H9 (cell line): ENCODE data around the gene ONECUT3. TPM values are rescaled to one million over a fixed set of nuclear protein-coding genes. Genes with fewer than 3 reads are reported as not detected.

Source experiments
- DNase-seq: peaks from one replicate; pipeline ENCODE4 v3.0.0-alpha.2; 2017
- H2AFZ ChIP-seq: one replicate; pipeline ENCODE4 v1.6.1; 2013; ENCODE audit warnings: mild to moderate bottlenecking, low read length, control low read depth, moderate library complexity
- H2AK5ac ChIP-seq: 2 replicates; pipeline ENCODE4 v1.6.1; 2013; ENCODE audit warnings: low read length, control low read depth, mixed read lengths; ENCODE audit not compliant: insufficient read length
- H2BK120ac ChIP-seq: one replicate; pipeline ENCODE4 v1.6.1; 2013; ENCODE audit warnings: low read depth, mild to moderate bottlenecking, low read length, control low read depth, inconsistent platforms; ENCODE audit not compliant: poor library complexity, severe bottlenecking
- H2BK12ac ChIP-seq: 2 replicates; pipeline ENCODE4 v1.6.1; 2013; ENCODE audit warnings: low read length, control low read depth, mixed read lengths, low read depth; ENCODE audit not compliant: insufficient read length
- H2BK15ac ChIP-seq: 2 replicates; pipeline ENCODE4 v1.6.1; 2013; ENCODE audit warnings: low read depth, low read length, control low read depth
- H2BK20ac ChIP-seq: one replicate; pipeline ENCODE4 v1.6.1; 2013; ENCODE audit warnings: low read depth, mild to moderate bottlenecking, low read length, control low read depth, inconsistent platforms; ENCODE audit not compliant: poor library complexity, severe bottlenecking
- H2BK5ac ChIP-seq: 2 replicates; pipeline ENCODE4 v1.6.1; 2013; ENCODE audit warnings: low read length, control low read depth, mixed read lengths; ENCODE audit not compliant: insufficient read length
- H3K14ac ChIP-seq: 2 replicates; pipeline ENCODE4 v1.6.1; 2013; ENCODE audit warnings: low read length, control low read depth; ENCODE audit not compliant: insufficient read depth
- H3K18ac ChIP-seq: 2 replicates; pipeline ENCODE4 v1.6.1; 2013; ENCODE audit warnings: low read depth, mild to moderate bottlenecking, mixed read lengths, low read length, control low read depth; ENCODE audit not compliant: insufficient read length
- H3K23ac ChIP-seq: 2 replicates; pipeline ENCODE4 v1.6.1; 2013; ENCODE audit warnings: low read length, control low read depth, mixed read lengths, low read depth; ENCODE audit not compliant: insufficient read length
- H3K23me2 ChIP-seq: 2 replicates; pipeline ENCODE4 v1.6.1; 2013; ENCODE audit warnings: low read depth, mild to moderate bottlenecking, mixed read lengths, low read length, control low read depth; ENCODE audit not compliant: insufficient read length, poor library complexity, severe bottlenecking
- H3K27ac ChIP-seq: 2 replicates; pipeline ENCODE4 v1.5.1; 2013; ENCODE audit warnings: low read length, control low read depth, mixed read lengths, low read depth; ENCODE audit not compliant: insufficient read length
- H3K27me3 ChIP-seq: 2 replicates; pipeline ENCODE4 v1.6.1; 2013; ENCODE audit warnings: low read length, control low read depth, inconsistent platforms; ENCODE audit not compliant: insufficient read depth
- H3K4ac ChIP-seq: 2 replicates; pipeline ENCODE4 v1.6.1; 2013; ENCODE audit warnings: low read depth, mild to moderate bottlenecking, control low read depth, inconsistent platforms, low read length, moderate library complexity
- H3K4me1 ChIP-seq: 2 replicates; pipeline ENCODE4 v1.6.1; 2013; ENCODE audit warnings: low read length, control low read depth, inconsistent platforms; ENCODE audit not compliant: insufficient read depth
- H3K4me2 ChIP-seq: 2 replicates; pipeline ENCODE4 v1.6.1; 2013; ENCODE audit warnings: low read length, control low read depth, mixed read lengths; ENCODE audit not compliant: insufficient read length, insufficient read depth
- H3K56ac ChIP-seq: 2 replicates; pipeline ENCODE4 v1.6.1; 2013; ENCODE audit warnings: low read depth, mild to moderate bottlenecking, mixed read lengths, low read length, control low read depth; ENCODE audit not compliant: insufficient read length
- H3K79me1 ChIP-seq: 2 replicates; pipeline ENCODE4 v1.6.1; 2013; ENCODE audit warnings: low read depth, mild to moderate bottlenecking, moderate library complexity, low read length, control low read depth, inconsistent platforms; ENCODE audit not compliant: insufficient read depth, poor library complexity, severe bottlenecking
- H3K79me2 ChIP-seq: 2 replicates; pipeline ENCODE4 v1.6.1; 2013; ENCODE audit warnings: low read length, control low read depth, inconsistent platforms; ENCODE audit not compliant: insufficient read depth
- H3K9ac ChIP-seq: 2 replicates; pipeline ENCODE4 v1.6.1; 2013; ENCODE audit warnings: low read length, control low read depth, mixed read lengths; ENCODE audit not compliant: insufficient read length; ENCODE audit errors: extremely low read depth
- H3K9me3 ChIP-seq: one replicate; pipeline ENCODE4 v1.6.1; 2013; ENCODE audit warnings: low read depth, low read length, inconsistent platforms; ENCODE audit not compliant: control insufficient read depth
- H3T11ph ChIP-seq: one replicate; pipeline ENCODE4 v1.6.1; 2013; ENCODE audit warnings: mild to moderate bottlenecking, low read length, control low read depth, inconsistent platforms
- H4K20me1 ChIP-seq: one replicate; pipeline ENCODE4 v1.6.1; 2013; ENCODE audit not compliant: control insufficient read depth, insufficient read length, insufficient read depth
- H4K5ac ChIP-seq: 2 replicates; pipeline ENCODE4 v1.6.1; 2013; ENCODE audit warnings: low read depth, mild to moderate bottlenecking, mixed read lengths, low read length, control low read depth; ENCODE audit not compliant: insufficient read length
- H4K8ac ChIP-seq: replicated peaks from 2 replicates; pipeline ENCODE4 v1.6.1; 2013; ENCODE audit warnings: low read length, control low read depth, mixed read lengths, low read depth; ENCODE audit not compliant: insufficient read length
- H4K91ac ChIP-seq: 2 replicates; pipeline ENCODE4 v1.6.1; 2013; ENCODE audit warnings: low read depth, mild to moderate bottlenecking, moderate library complexity, mixed read lengths, low read length, control low read depth; ENCODE audit not compliant: insufficient read length
- H3K27ac Mint-ChIP-seq, 3 experiments: 2 replicates in 2 of 3; 3 replicates in 1 of 3; pipeline ENCODE4 v1.8.0; 2020 to 2021; ENCODE audit warnings: mixed read lengths in 3 of 3, mild to moderate bottlenecking in 1 of 3, moderate library complexity in 1 of 3
- H3K27me3 Mint-ChIP-seq: 2 replicates; pipeline ENCODE4 v1.8.0; 2021; ENCODE audit warnings: low read depth, mild to moderate bottlenecking, moderate library complexity, mixed read lengths
- H3K36me3 Mint-ChIP-seq, 3 experiments: 2 replicates in 2 of 3; 3 replicates in 1 of 3; pipeline ENCODE4 v1.8.0; 2020 to 2021; ENCODE audit warnings: low read depth in 3 of 3, mixed read lengths in 3 of 3; ENCODE audit not compliant: insufficient read depth in 1 of 3
- H3K4me1 Mint-ChIP-seq, 2 experiments: 2 replicates each; pipeline ENCODE4 v1.8.0; 2020; ENCODE audit warnings: mixed read lengths in 2 of 2
- H3K4me3 Mint-ChIP-seq, 2 experiments: 2 replicates in 1 of 2; 3 replicates in 1 of 2; pipeline ENCODE4 v1.8.0; 2020 to 2021; ENCODE audit warnings: mild to moderate bottlenecking in 2 of 2, mixed read lengths in 2 of 2, moderate library complexity in 1 of 2
- H3K9me3 Mint-ChIP-seq, 2 experiments: 2 replicates in 1 of 2; 3 replicates in 1 of 2; pipeline ENCODE4 v1.8.0; 2020; ENCODE audit warnings: mild to moderate bottlenecking in 2 of 2, mixed read lengths in 2 of 2, moderate library complexity in 1 of 2
- WGBS: extraction: QIAGEN DNeasy Blood & Tissue Kit; methylation state at CpG from one replicate; pipeline ENCODE4 v1.1.7; 2013; ENCODE audit warnings: missing lambda C conversion rate, low lambda C conversion rate, mixed read lengths; ENCODE audit not compliant: insufficient read length; ENCODE audit errors: extremely low coverage; 5-methylcytosine and 5-hydroxymethylcytosine counted together
- total RNA-seq: library from RNA; stranded (reverse); gene quantifications from 2 replicates; pipeline ENCODE4 v1.2.1, GENCODE V29; 2021
- TF ChIP-seq, protein P1 (sequence below): fragments of 200-600 bp; sonication (generic); conservative IDR thresholded peaks from 3 replicates; pipeline ENCODE4 v1.8.0; 2021; ENCODE audit warnings: antibody characterized with exemption, mild to moderate bottlenecking

Gene ONECUT3
- total RNA-seq, 1 experiment from 2014 or later, result 0.04 TPM

DNA sequence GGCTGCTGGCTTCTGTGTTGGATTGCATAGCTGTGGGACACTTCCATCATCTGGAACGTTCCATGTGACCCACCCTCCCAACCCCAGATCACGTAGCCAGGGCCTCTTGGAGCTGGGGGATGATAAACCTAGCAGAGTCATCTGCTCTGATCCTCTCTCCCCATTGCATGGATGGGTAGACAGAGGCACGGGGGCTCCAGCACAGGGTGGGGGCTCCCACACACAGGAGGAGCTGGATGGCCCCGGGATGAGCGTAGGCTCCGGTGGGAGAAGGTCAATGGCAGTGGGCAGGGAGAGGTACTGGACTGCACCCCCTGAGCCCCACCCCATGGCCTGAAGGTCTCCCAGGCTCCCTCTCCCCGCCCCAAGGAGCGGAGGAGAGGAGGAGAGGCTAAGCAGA, 33.4 kb downstream of the ONECUT3 start:
- Histone ChIP-seq H3K79me1 (no peaks in the 10 kb centered on the region), H2AFZ (no peak overlapping the region), H3K23me2 (peaks cover 3% of the 10 kb centered on the region), H3K4me1 (no peaks in the 10 kb centered on the region), H3K56ac (no peak overlapping the region), H2BK5ac (no peak overlapping the region), H3K27me3 (no peaks in the 10 kb centered on the region), H2BK20ac (no peak overlapping the region), H2BK12ac (no peak overlapping the region), H2BK15ac (no peak overlapping the region), H3K4ac (no peak overlapping the region), H3K4me2 (no peak overlapping the region), H3T11ph (no peak overlapping the region), H3K14ac (no peak overlapping the region), H4K91ac (no peak overlapping the region), H3K27ac (no peak overlapping the region), H3K79me2 (no peaks in the 10 kb centered on the region), H3K9ac (no peak overlapping the region), H2BK120ac (no peak overlapping the region), H3K18ac (no peak overlapping the region), H4K8ac (no peak overlapping the region), H4K5ac (no peak overlapping the region), H3K23ac (no peak overlapping the region), H2AK5ac (no peak overlapping the region), H4K20me1 (no peaks in the 10 kb centered on the region), H3K9me3 (no peaks in the 10 kb centered on the region)
- no peak overlapping the region for H3K4me3 Mint-ChIP-seq
- H3K4me1 Mint-ChIP-seq, result no peaks in the 10 kb centered on the region
- TF ChIP-seq, protein P1, sequence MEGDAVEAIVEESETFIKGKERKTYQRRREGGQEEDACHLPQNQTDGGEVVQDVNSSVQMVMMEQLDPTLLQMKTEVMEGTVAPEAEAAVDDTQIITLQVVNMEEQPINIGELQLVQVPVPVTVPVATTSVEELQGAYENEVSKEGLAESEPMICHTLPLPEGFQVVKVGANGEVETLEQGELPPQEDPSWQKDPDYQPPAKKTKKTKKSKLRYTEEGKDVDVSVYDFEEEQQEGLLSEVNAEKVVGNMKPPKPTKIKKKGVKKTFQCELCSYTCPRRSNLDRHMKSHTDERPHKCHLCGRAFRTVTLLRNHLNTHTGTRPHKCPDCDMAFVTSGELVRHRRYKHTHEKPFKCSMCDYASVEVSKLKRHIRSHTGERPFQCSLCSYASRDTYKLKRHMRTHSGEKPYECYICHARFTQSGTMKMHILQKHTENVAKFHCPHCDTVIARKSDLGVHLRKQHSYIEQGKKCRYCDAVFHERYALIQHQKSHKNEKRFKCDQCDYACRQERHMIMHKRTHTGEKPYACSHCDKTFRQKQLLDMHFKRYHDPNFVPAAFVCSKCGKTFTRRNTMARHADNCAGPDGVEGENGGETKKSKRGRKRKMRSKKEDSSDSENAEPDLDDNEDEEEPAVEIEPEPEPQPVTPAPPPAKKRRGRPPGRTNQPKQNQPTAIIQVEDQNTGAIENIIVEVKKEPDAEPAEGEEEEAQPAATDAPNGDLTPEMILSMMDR, result no peak
- DNase-seq, result no peak
- peaks cover 16 to 20% of the 10 kb centered on the region in 2 experiments for H3K9me3 Mint-ChIP-seq
- peaks cover 51% of the 10 kb centered on the region for H3K27me3 Mint-ChIP-seq
- no CpG with 5 or more reads among the region's 8 CpGs for WGBS
- H3K36me3 Mint-ChIP-seq, result peaks cover 0 to 4% (median 0%) of the 10 kb centered on the region in 3 experiments; a peak in 3 of 7 replicates
- H3K27ac Mint-ChIP-seq, result no peak overlapping the region
